Stomach (tissue), 4 donors: Measurements from ENCODE around the gene EPB41L1.

Source experiments
- CTCF ChIP-seq, 7 experiments: fragments of 450-650 bp in 4 of 7; fragments of 200-600 bp in 3 of 7; sonication (generic) in 3 of 7; IDR thresholded peaks; one replicate each; pipeline ENCODE4 v1.5.1; 2016 to 2019; ENCODE audit warnings: antibody characterized with exemption in 7 of 7, control low read depth in 2 of 7, mild to moderate bottlenecking in 1 of 7
- EP300 ChIP-seq: sonication (generic); formaldehyde crosslinking; IDR thresholded peaks from one replicate; pipeline ENCODE4 v1.6.1; 2017; ENCODE audit warnings: antibody characterized with exemption
- POLR2A ChIP-seq, 4 donors: fragments of 450-650 bp; IDR thresholded peaks; one replicate each; pipeline ENCODE4 v1.6.1; 2016; ENCODE audit warnings: antibody characterized with exemption in 4 of 4, control low read depth in 2 of 4, mild to moderate bottlenecking in 1 of 4, moderate library complexity in 1 of 4
- POLR2AphosphoS5 ChIP-seq, 3 donors: sonication (generic); formaldehyde crosslinking; IDR thresholded peaks; one replicate each; pipeline ENCODE4 v1.6.1; 2016; ENCODE audit warnings: antibody characterized with exemption in 3 of 3

GRCh38 chr20:36249450-36249849 is 94.9 kb downstream of the EPB41L1 start:
- TF ChIP-seq POLR2A (IDR thresholded peaks at IDR 0.05) (no peak), CTCF (IDR thresholded peaks at IDR 0.05) (no peak), EP300 (no peak), POLR2AphosphoS5 (IDR thresholded peaks at IDR 0.05) (no peak)
